Effector CD8-positive, alpha-beta T cell (primary cell): Measurements from ENCODE around the gene PSORS1C1.
"Not testable (repeated sequence)": the region's sequence is repeated elsewhere in the genome, so short reads cannot be mapped to it uniquely, and the experiment has no call there.

Experiments used
- DNase-seq: peaks from one replicate; lab custom pipeline; 2025; lab: John Stamatoyannopoulos, UW

Gene PSORS1C1

GRCh38 chr6:31158863-31159855, 44.6 kb downstream of the PSORS1C1 start:
- DNase-seq = no peak

- no peak for DNase-seq
Measured at GRCh38 chr6:31161216-31162126, 46.9 kb downstream of the PSORS1C1 start.

GRCh38 chr6:31162463-31163165, 48.0 kb downstream of the PSORS1C1 start:
- DNase-seq = no peak

- no peak for DNase-seq
Measured at GRCh38 chr6:31163922-31164321, 49.3 kb downstream of the PSORS1C1 start.

GRCh38 chr6:31164475-31165063, 50.0 kb downstream of the PSORS1C1 start:
- not testable (repeated sequence) for DNase-seq

GRCh38 chr6:31165064-31165832, 50.6 kb downstream of the PSORS1C1 start:
- not testable (repeated sequence) for DNase-seq

GRCh38 chr6:31165986-31166385, 51.4 kb downstream of the PSORS1C1 start:
- no peak for DNase-seq

GRCh38 chr6:31168606-31169005, 54.0 kb downstream of the PSORS1C1 start:
- DNase-seq = no peak

- DNase-seq = no peak
Measured at GRCh38 chr6:31169123-31169857, 54.7 kb downstream of the PSORS1C1 start.

GRCh38 chr6:31169858-31170599, 55.4 kb downstream of the PSORS1C1 start:
- DNase-seq = not testable (repeated sequence)

GRCh38 chr6:31170600-31170881, 55.9 kb downstream of the PSORS1C1 start, which contains the start of gene POU5F1:
TSS of gene POU5F1 (minus strand) at chr6:31170682. CDS start at chr6:31170620, 62 bp downstream.
- no peak for DNase-seq

GRCh38 chr6:31170987-31171671, 56.5 kb downstream of the PSORS1C1 start:
- DNase-seq = no peak

GRCh38 chr6:31171931-31172905, 57.6 kb downstream of the PSORS1C1 start:
- no peak for DNase-seq

- no peak for DNase-seq
Measured at GRCh38 chr6:31172973-31173384, 58.4 kb downstream of the PSORS1C1 start.

- DNase-seq = no peak
Measured at GRCh38 chr6:31173406-31173805, 58.8 kb downstream of the PSORS1C1 start.

- no peak for DNase-seq
Measured at GRCh38 chr6:31174378-31174777, 59.8 kb downstream of the PSORS1C1 start.

- no peak for DNase-seq
Measured at GRCh38 chr6:31175971-31176370, 61.4 kb downstream of the PSORS1C1 start.
